HepG2 (cell line): ENCODE data around the gene KIF20A. TPM values are rescaled to one million over a fixed set of nuclear protein-coding genes. Genes with fewer than 3 reads are reported as not detected.

Experiments
- ATAC-seq: fragments of 200-7000 bp; cut with Tn5 transposase; 3 replicates; pipeline ENCODE4 v1.9.1; 2020; ENCODE audit warnings: mild to moderate bottlenecking, moderate library complexity
- BruUV-seq: library from RNA; stranded (reverse); fragments of 400-500 nt; replicated peaks from 2 replicates; lab custom pipeline; 2021; lab: Mats Ljungman, UMichigan
- CTCF ChIA-PET: fragments of 300-600 bp; formaldehyde crosslinking; extraction: SDS; loops from one replicate; lab custom pipeline; 2021; ENCODE audit warnings: low total read pairs, inconsistent platforms, low intra/inter-chr PET ratio; lab: Yijun Ruan, JAX
- POLR2A ChIA-PET: fragments of 350-600 bp; sonication (Branson Sonifier 250); formaldehyde crosslinking; loops from one replicate; lab custom pipeline; 2020; ENCODE audit warnings: antibody characterized with exemption, inconsistent platforms; lab: Yijun Ruan, JAX
- DNase-seq: peaks from one replicate; pipeline ENCODE4 v3.0.0-alpha.2; 2015; ENCODE audit warnings: low spot score
- FAIRE-seq: peaks from 3 replicates; lab custom pipeline; 2011; peaks lifted over from hg19 to GRCh38; lab: Jason Lieb, UNC
- H2AFZ ChIP-seq: one replicate; pipeline ENCODE4 v1.6.1; 2011; ENCODE audit warnings: low read length, inconsistent platforms
- H3K27ac ChIP-seq: fragments of 300-600 bp; 3 replicates; pipeline ENCODE4 v1.8.0; 2011; ENCODE audit warnings: mixed run types, mild to moderate bottlenecking, mixed read lengths, low read length, inconsistent platforms; ENCODE audit not compliant: insufficient read depth; ENCODE audit errors: extremely low read length
- H3K27me3 ChIP-seq, 2 experiments: fragments of 200-600 bp in 1 of 2; 2 replicates in 1 of 2; 3 replicates in 1 of 2; pipeline versions ENCODE4 v1.6.0 to v1.8.0; 2011; ENCODE audit warnings: low read length in 2 of 2, mild to moderate bottlenecking in 2 of 2, moderate library complexity in 2 of 2, inconsistent platforms in 1 of 2; ENCODE audit not compliant: insufficient read depth in 2 of 2, control insufficient read depth in 1 of 2
- H3K36me3 ChIP-seq, 2 experiments: fragments of 200-600 bp in 1 of 2; replicated peaks in 1 of 2; 2 replicates in 1 of 2; 3 replicates in 1 of 2; pipeline versions ENCODE4 v1.5.1 to v1.8.0; 2011; ENCODE audit warnings: low read length in 2 of 2, inconsistent platforms in 1 of 2; ENCODE audit not compliant: insufficient read depth in 2 of 2, control insufficient read depth in 1 of 2
- H3K4me1 ChIP-seq: 2 replicates; pipeline ENCODE4 v1.5.1; 2012; ENCODE audit warnings: low read length, inconsistent platforms; ENCODE audit not compliant: insufficient read depth
- H3K4me2 ChIP-seq: 2 replicates; pipeline ENCODE4 v1.6.0; 2011; ENCODE audit warnings: low read depth, low read length, inconsistent platforms
- H3K4me3 ChIP-seq, 3 experiments: fragments of 200-600 bp in 1 of 3; sonication (generic), shearing (Covaris generic) in 1 of 3; replicated peaks in 1 of 3; 2 replicates each; pipeline ENCODE4 v1.5.1; 2011 to 2016; ENCODE audit warnings: low read length in 3 of 3, inconsistent platforms in 2 of 3, low read depth in 2 of 3, mild to moderate bottlenecking in 2 of 3, control low read depth in 1 of 3, mixed read lengths in 1 of 3; ENCODE audit not compliant: insufficient read depth in 1 of 3
- H3K79me2 ChIP-seq: one replicate; pipeline ENCODE4 v1.6.1; 2011; ENCODE audit warnings: low read length, inconsistent platforms; ENCODE audit not compliant: insufficient read depth
- H3K9ac ChIP-seq: 2 replicates; pipeline ENCODE4 v1.6.0; 2011; ENCODE audit warnings: mild to moderate bottlenecking, low read depth, low read length, inconsistent platforms; ENCODE audit not compliant: insufficient read depth
- H3K9me3 ChIP-seq: 2 replicates; pipeline ENCODE4 v1.5.1; 2012; ENCODE audit warnings: mild to moderate bottlenecking, low read length
- H4K20me1 ChIP-seq: 2 replicates; pipeline ENCODE4 v1.6.0; 2011; ENCODE audit warnings: inconsistent platforms, mild to moderate bottlenecking, low read length, moderate library complexity; ENCODE audit not compliant: insufficient read depth
- E2F2 ChIP-seq: sonication (generic); formaldehyde crosslinking; IDR thresholded peaks from 2 replicates; pipeline ENCODE4 v1.4.0; 2020; ENCODE audit warnings: missing genetic modification reagents, borderline replicate concordance
- GLI4 ChIP-seq: sonication (generic); formaldehyde crosslinking; IDR thresholded peaks from 2 replicates; pipeline ENCODE4 v1.5.1; 2020; ENCODE audit warnings: missing genetic modification reagents, mild to moderate bottlenecking, moderate library complexity, borderline replicate concordance
- MTERF4 ChIP-seq: sonication (generic); formaldehyde crosslinking; IDR thresholded peaks from 2 replicates; pipeline ENCODE4 v1.8.0; 2023; ENCODE audit warnings: mild to moderate bottlenecking, missing genetic modification reagents
- NR2F6 ChIP-seq, 2 experiments: IDR thresholded peaks; 2 replicates each; pipeline ENCODE4 v1.6.1; 2016; ENCODE audit warnings: antibody characterized with exemption in 1 of 2, mild to moderate bottlenecking in 1 of 2
- SIN3A ChIP-seq: IDR thresholded peaks from 2 replicates; pipeline ENCODE4 v1.6.1; 2011; ENCODE audit warnings: low read depth, mild to moderate bottlenecking, control low read depth, low read length, borderline replicate concordance
- SYNCRIP ChIP-seq: fragments of 200-400 bp; formaldehyde crosslinking; IDR thresholded peaks from 2 replicates; pipeline ENCODE4 v1.6.1; 2018; ENCODE audit warnings: mild to moderate bottlenecking, low read depth, low read length; ENCODE audit not compliant: insufficient read depth
- TEF ChIP-seq: sonication (generic); formaldehyde crosslinking; IDR thresholded peaks from 2 replicates; pipeline ENCODE4 v1.5.0; 2020; ENCODE audit warnings: missing genetic modification reagents
- ZBTB39 ChIP-seq: sonication (generic); formaldehyde crosslinking; IDR thresholded peaks from 2 replicates; pipeline ENCODE4 v1.5.0; 2020; ENCODE audit warnings: missing genetic modification reagents
- ZNF160 ChIP-seq: sonication (generic); formaldehyde crosslinking; IDR thresholded peaks from 2 replicates; pipeline ENCODE4 v1.8.0; 2022; ENCODE audit warnings: mild to moderate bottlenecking, inconsistent platforms, missing genetic modification reagents
- ZNF224 ChIP-seq: sonication (generic); formaldehyde crosslinking; IDR thresholded peaks from 2 replicates; pipeline ENCODE4 v1.5.0; 2020; ENCODE audit warnings: mild to moderate bottlenecking, missing genetic modification reagents
- ZNF274 ChIP-seq: sonication (generic); formaldehyde crosslinking; IDR thresholded peaks from 2 replicates; pipeline ENCODE4 v1.5.1; 2020; ENCODE audit warnings: mild to moderate bottlenecking, missing genetic modification reagents
- ZNF329 ChIP-seq: sonication (generic); formaldehyde crosslinking; IDR thresholded peaks from 2 replicates; pipeline ENCODE4 v1.9.0; 2021; ENCODE audit warnings: low read depth, mild to moderate bottlenecking, missing genetic modification reagents
- ZNF510 ChIP-seq: sonication (generic); formaldehyde crosslinking; IDR thresholded peaks from 2 replicates; pipeline ENCODE4 v1.4.0; 2020; ENCODE audit warnings: low read depth, mild to moderate bottlenecking, missing genetic modification reagents
- WGBS: methylation state at CpG from one replicate; pipeline ENCODE4 v1.1.6; 2017; ENCODE audit warnings: low lambda C conversion rate; 5-methylcytosine and 5-hydroxymethylcytosine counted together
- in situ Hi-C: cut with HindIII; loops from 2 replicates; pipeline ENCODE4 v1.10.0; 2017; ENCODE audit warnings: low pct_unique_long_range_greater_than_20kb; ENCODE audit not compliant: extremely low pct_ligation_motif_present
- intact Hi-C: fragments of 100-400 bp; cut with micrococcal nuclease; formaldehyde crosslinking; loops from one replicate; pipeline ENCODE4 v1.10.0; 2022; ENCODE audit not compliant: unreplicated experiment
- polyA plus RNA-seq, 8 experiments: library from polyadenylated mRNA; depleted of rRNA in 3 of 8; stranded (reverse) in 7 of 8; unstranded in 1 of 8; fragments of >200 nt; fragmentation: Illumina TruSeq in 4 of 8; extraction: Trizol in 4 of 8; gene quantifications; 2 replicates each; pipeline versions ENCODE4 v1.2.1 to v1.2.3, GENCODE V29; 2011 to 2016; ENCODE audit warnings: low read depth in 4 of 8, missing spikeins in 1 of 8, mixed read lengths in 1 of 8; ENCODE audit not compliant: insufficient read depth in 1 of 8
- total RNA-seq, 5 experiments: library from RNA; depleted of rRNA; stranded (reverse); fragments of >200 nt; fragmentation: Illumina TruSeq; extraction: Trizol; gene quantifications; 2 replicates each; pipeline ENCODE4 v1.2.3, GENCODE V29; 2016; ENCODE audit warnings: low read depth in 1 of 5

KIF20A gene
- total and polyA plus RNA-seq, 2 of the 13 experiments (the other 11 are each of a cell fraction or from before 2014, with no cell fraction given), result 17.1 to 66.8 TPM

GRCh38 chr5:138178516-138179276, at the start of gene KIF20A, which contains the start of gene BRD8 (continued):
- TF ChIP-seq ZNF274 (CRISPR knock-in tag), result no peak

GRCh38 chr5:138129347-138129746, 49.6 kb upstream of the KIF20A start:
- in situ Hi-C loops, result loop anchor here (5.0 kb wide), 1 partner anchor 52 kb away; no protein-coding TSS in a partner anchor
- no peak overlapping the region for H3K9ac ChIP-seq
- H3K4me3 ChIP-seq, result no peak overlapping the region
- FAIRE-seq, result no peak
- no peak overlapping the region for H3K4me2 ChIP-seq
- ChIA-PET POLR2A (no interaction called here), CTCF (no interaction called here)
- BruUV-seq, result no TSS peak
- intact Hi-C loops, result no loop called here
- no peaks in the 10 kb centered on the region for H3K79me2 ChIP-seq
- no peaks in the 10 kb centered on the region; a peak in 1 of 5 replicates for H3K27me3 ChIP-seq
- 69% methylated on average over 6 of the region's 6 CpGs for WGBS
- no peaks in the 10 kb centered on the region for H3K9me3 ChIP-seq
- H3K4me1 ChIP-seq, result peaks cover 4% of the 10 kb centered on the region; the same call in 1 of the 2 replicates
- H3K36me3 ChIP-seq, result no peaks in the 10 kb centered on the region
- ATAC-seq, result no peak
- no peaks in the 10 kb centered on the region for H4K20me1 ChIP-seq
- no peak for DNase-seq
- H3K27ac ChIP-seq, result no peak overlapping the region
- no peak overlapping the region for H2AFZ ChIP-seq
- no peak for TF ChIP-seq NR2F6 (IDR thresholded peaks at IDR 0.05)
- TF ChIP-seq NR2F6 (CRISPR knock-in tag; IDR thresholded peaks at IDR 0.05), result no peak
- no peak for TF ChIP-seq MTERF4 (CRISPR knock-in tag)
- no peak for TF ChIP-seq ZNF329 (CRISPR knock-in tag)
- no peak for TF ChIP-seq SIN3A
- no peak for TF ChIP-seq SYNCRIP
- TF ChIP-seq ZNF160 (CRISPR knock-in tag), result no peak
- TF ChIP-seq ZBTB39, result no peak
- TF ChIP-seq E2F2 (CRISPR knock-in tag), result no peak
- TF ChIP-seq GLI4 (CRISPR knock-in tag), result no peak
- no peak for TF ChIP-seq ZNF224 (CRISPR knock-in tag)
- TF ChIP-seq ZNF510, result no peak
- no peak for TF ChIP-seq TEF (CRISPR knock-in tag)
